Activated CD4-positive, CD25-positive, alpha-beta regulatory T cell treated with anti-CD3 and anti-CD28 coated beads, Interleukin-2, amount 50 U/mL, for 16 hours (primary cell): ENCODE measurements around the gene GRAMD1A.

ENCODE experiments used
- DNase-seq: peaks from one replicate; pipeline ENCODE4 v3.0.0-alpha.2; 2020; ENCODE audit warnings: low read depth, low spot score

Gene GRAMD1A

DNA sequence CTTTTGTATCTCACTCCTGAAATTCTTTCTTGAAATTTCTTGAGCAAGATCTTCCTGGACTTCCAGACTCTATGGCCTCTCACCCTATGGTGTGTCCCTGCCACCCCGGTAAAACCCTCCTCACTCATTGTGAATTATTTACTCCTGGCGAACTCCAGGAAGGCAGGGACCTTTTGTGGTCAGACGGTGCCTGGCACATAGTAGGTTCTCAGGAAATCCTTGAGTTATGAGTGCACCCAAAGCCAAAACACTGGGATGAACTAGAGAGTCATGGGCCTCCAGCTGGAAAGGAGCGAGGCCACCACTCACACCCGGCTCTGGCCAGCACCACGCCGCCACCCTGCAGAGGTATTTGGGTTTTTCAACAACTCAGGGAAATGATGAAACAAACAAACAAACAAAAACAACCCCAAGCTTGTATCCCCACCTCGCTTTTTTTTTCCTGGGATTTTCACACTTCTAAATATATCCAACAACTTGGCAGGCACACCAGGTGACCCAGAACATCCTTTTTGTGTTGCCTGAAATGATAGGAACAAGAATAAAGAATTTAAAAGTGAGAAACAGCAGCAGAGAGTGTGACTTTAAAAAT is 52.6 kb downstream of the GRAMD1A start:
- DNase-seq, result no peak

DNA sequence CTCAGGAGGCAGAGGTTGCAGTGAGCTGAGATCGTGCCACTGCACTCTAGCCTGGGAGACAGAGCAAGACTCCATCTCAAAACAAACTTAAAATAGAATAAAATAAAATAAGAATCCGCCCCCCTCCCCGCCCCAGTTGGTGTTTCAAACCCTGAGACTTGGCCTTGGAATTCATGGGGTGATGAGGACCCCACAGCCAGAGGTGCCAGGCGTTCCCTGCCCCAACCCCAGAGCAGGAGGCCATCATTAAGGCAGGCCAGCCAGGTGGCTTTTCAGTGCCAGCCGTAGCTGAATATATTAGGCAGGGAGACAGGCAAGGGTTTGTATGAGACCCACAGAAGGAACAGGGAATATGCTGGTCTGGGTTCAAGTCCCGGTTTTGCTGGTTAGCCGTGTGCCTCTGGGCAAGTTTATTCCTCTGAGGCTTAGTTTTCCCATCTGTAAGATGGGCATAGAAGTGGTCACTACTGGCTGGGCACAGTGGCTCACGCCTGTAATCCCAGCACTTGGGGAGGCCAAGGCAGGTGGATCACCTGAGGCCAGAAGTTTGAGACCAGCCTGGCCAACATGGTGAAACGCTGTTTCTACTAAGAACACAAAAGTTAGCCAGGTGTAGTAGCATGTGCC is 53.7 kb downstream of the GRAMD1A start:
- no peak for DNase-seq

DNA sequence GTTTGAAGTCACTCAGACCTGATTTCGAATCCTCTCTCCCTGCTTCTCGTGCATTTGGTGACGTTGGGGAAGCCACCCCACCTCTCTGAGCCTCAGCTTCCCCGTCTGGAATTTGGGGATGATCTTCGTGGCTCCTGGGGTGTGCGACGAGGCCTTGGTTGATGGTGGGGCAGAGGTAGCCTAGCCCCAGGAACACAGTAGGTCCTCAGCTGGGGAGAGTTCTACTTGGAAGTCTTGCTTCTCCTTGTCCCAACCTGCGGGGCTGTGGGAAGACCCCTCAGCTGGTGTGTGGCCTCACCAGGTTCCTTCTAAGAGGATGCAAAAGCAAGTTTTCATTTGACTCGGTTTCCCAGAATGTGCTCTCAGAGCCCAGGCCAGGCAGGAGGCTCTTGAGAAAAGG is 54.5 kb downstream of the GRAMD1A start:
- no peak for DNase-seq

DNA sequence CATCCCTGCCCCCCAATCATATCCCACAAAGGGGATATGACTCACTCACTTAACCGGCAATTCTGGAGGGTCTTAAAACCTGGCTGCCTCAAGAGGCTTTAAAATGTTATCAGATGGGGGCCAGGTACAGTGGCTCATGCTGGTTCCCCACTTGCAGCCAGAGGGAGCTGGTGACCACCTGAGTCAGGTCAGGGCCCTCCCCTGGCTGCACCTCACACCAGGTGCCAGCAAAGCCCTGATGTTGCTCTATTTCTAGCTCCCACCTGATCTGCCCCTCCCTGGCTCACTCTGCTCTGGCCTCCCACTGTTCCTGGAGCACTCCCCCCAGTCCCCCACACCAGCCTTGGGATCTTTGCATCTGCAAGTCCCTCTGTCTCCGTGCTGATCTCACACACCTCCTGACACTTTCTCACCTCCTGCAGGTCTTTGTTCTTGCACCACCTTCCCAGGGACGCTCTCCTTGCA is 55.6 kb downstream of the GRAMD1A start:
- DNase-seq, result no peak

DNA sequence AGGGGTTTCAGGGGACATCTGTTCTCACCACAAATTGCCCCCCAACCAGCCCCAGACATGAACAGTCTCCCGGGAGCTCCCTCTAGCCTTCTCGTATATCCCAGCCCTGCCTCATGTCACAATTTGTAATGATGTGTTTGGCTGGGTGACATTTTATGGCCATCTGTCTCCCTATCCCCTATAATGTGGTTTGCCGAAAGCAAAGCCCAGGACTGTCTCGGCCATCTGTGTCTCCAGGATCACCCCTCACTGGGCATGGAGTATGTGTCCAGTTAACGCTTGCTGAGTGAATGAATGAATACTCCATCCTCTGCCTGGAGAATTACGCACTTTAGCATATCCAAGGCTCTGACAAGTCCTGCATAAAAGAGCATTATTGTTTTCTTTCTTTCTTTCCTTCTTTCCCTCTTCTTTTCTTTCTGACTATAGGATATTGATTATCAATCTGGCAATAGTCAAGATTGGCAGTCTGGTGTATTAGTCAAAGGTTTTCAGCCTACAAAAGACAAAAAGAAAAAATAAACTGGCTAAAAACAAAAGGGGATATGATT is 56.5 kb downstream of the GRAMD1A start:
- DNase-seq, result no peak

DNA sequence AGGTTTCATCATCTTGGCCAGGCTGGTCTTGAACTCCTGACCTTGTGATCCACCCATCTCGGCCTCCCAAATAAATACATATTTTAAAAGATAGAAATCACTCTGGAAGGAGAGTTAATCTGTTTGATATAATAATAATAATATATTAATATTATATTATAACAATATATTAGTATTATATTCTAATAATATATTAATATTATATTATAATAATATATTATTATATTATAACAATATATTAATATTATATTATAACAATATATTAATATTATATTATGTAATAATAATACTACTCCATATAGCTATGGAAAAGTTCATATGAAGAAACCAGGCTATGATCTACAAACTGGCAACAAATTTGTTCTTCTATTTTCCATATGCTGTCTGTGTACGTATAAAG is 58.2 kb downstream of the GRAMD1A start:
- DNase-seq, result no peak

DNA sequence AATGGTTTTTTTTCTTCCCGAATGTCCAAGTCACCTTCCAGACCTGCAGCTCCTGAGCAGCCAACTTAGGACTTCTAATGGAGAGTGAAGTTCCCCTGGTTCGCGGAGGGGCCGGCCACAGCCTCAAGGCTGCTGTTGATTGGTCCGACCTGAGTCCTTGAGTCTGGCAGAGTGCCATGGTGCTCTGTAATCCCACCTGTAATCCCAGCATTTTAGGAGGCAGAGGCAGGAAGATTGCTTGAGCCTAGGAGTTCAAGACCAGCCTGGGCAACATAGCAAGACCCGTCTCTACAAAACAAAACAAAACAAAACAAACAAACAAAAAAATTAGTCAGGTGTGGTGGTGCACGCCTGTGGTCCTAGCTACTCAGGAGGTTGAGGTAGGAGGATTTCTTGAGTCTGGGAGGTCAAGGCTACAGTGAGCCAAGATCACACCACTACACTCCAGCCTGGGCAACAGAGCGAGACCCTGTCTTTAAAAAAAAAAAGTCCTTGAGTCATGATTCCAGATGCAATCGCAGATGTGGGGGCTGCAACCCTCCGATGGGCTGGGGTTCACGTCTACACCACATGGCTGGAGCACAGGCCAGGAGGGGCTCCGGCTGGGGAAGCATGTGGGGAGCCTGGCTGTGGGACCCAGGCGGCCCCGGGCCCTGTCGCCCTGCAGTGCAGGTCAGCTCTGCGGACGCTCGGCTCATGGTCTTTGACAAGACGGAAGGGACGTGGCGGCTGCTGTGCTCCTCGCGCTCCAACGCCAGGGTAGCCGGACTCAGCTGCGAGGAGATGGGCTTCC is 59.1 kb downstream of the GRAMD1A start:
- no peak for DNase-seq

DNA sequence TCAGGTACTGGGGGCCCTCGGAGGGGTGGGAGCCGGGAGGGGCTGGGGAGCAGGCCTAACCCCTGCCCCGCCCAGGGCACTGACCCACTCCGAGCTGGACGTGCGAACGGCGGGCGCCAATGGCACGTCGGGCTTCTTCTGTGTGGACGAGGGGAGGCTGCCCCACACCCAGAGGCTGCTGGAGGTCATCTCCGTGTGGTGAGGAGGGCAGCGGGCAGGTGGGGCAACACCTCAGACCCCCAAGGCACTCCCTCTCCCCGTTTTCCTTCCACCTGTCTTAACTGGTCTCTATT is 59.6 kb downstream of the GRAMD1A start:
- DNase-seq, result no peak

DNA sequence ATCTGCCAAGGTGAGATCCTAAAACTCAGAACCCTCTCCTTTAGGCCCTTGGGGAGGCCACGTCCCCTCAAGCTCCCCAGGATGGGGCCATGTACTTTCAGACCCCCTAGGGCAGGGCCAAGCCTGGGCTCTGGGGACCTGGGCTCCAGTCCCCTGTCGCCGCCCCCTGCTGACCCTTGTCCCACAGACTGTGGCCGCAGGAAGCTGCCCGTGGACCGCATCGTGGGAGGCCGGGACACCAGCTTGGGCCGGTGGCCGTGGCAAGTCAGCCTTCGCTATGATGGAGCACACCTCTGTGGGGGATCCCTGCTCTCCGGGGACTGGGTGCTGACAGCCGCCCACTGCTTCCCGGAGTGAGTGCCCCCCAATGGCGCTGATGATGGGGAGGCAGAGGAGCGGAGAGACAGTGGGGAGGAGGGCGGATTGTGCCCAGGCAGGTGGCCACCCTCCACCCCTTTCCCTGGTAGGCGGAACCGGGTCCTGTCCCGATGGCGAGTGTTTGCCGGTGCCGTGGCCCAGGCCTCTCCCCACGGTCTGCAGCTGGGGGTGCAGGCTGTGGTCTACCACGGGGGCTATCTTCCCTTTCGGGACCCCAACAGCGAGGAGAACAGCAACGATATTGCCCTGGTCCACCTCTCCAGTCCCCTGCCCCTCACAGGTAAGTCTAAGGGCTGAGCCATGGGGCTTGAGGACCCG is 60.2 kb downstream of the GRAMD1A start:
- no peak for DNase-seq

DNA sequence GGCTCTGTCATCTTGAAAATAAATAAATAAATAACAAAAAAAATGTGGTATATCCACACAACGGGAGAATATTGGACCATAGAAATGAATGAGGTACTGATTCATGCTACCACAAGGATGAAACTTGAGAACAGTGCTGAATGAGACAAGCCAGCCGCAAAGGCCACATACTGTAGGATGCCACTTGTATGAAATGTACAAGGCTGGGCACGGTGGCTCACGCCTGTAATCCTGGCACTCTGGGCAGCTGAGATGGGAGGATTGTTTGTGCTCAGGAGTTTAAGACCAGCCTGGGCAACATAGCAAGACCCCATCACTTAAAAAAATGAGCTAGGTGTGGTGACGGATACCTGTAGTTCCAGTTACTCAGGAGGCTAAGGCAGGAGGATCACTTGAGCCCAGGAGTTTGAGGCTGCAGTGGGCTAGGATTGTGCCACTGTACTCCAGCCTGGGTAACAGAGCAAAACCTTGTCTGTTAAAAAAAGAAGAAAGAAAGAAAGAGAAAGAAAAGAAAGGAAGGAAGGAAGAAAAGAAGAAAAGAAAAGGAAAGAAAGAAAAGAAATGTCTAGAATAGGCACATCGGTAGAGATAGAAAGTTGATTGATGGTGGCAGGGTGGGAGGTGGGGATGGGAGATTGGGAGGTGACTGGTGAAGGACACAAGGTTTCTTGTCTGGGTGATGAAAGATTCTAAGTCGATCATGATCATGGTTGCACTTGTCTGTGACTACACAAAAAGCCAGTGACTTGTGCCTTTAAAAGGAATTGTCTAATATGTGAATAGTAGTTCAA is 61.7 kb downstream of the GRAMD1A start:
- DNase-seq, result no peak

DNA sequence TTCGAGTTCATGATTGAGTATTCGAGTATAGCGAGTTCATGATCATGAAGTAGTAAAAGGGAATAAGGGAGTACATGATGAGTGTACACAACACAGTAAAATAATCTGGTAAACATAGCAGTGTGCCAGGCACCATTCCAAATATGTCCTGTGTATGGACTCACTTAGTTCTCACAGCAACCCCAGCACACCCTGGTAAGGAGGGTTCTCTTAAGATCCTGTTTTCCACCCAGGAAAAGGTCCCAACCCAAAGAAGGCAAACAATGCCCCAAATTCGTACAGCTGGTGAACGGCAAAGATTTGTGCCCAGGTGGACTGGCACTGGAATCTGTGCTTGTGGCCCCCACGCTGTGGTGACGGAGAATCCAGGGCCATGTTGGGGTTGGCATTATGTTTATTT is 62.8 kb downstream of the GRAMD1A start:
- no peak for DNase-seq

DNA sequence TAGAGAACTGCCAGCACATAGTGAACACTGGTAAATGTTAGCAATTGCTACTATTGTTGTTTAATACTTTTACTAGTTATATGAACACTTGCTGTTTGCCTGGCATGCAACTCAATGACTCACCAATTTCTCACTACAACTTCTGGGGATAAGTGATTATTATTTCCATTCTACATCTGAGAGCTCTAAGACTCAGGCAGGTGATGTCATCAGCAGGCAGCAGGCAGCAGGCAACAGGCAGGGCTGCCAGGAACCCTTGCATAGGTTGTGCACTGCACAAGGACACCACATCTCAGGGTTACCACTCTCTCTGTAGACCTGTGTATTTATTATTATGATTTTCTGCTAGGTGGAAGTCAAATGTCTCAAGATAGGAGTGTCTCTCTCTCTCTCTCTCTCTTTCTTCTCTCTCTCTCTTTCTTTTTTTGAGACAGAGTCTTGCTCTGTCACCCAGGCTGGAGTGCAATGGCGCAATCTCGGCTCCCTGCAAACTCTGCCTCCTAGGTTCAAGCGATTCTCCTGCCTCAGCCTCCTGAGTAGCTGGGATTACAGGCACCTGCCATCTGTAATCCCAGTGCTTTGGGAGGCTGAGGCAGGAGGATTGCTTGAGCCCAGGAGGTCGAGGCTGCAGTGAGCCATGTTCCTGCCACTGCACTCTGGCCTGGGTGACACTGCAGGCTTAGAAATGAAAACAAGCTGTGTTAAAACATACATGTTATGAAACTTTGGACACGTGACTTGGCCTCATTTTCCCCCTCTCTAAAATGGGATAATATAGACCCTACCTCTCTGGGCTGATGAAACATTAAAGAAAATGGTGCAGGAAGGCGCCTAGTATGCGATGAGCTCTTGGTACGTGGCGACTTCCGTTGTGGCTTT is 64.1 kb downstream of the GRAMD1A start:
- DNase-seq, result no peak

DNA sequence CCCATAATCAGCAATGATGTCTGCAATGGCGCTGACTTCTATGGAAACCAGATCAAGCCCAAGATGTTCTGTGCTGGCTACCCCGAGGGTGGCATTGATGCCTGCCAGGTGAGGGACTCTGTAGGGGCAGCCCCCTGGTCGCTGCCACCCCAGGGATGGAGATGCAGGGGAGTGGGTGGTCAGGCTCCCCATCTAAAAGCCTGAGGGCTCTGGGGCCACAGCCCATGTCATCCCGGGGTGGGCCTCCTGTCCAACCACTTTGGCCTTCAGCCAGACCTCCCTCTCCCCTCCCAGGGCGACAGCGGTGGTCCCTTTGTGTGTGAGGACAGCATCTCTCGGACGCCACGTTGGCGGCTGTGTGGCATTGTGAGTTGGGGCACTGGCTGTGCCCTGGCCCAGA is 65.5 kb downstream of the GRAMD1A start:
- no peak for DNase-seq

DNA sequence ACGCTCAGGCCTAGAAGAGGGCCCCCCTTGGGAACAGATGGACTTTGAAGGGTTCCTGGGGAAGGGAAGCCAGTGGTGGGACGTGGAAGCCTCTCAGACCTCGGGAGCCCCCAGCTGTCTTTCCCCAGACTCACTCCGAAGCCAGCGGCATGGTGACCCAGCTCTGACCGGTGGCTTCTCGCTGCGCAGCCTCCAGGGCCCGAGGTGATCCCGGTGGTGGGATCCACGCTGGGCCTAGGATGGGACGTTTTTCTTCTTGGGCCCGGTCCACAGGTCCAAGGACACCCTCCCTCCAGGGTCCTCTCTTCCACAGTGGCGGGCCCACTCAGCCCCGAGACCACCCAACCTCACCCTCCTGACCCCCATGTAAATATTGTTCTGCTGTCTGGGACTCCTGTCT is 66.0 kb downstream of the GRAMD1A start:
- DNase-seq, result no peak

DNA sequence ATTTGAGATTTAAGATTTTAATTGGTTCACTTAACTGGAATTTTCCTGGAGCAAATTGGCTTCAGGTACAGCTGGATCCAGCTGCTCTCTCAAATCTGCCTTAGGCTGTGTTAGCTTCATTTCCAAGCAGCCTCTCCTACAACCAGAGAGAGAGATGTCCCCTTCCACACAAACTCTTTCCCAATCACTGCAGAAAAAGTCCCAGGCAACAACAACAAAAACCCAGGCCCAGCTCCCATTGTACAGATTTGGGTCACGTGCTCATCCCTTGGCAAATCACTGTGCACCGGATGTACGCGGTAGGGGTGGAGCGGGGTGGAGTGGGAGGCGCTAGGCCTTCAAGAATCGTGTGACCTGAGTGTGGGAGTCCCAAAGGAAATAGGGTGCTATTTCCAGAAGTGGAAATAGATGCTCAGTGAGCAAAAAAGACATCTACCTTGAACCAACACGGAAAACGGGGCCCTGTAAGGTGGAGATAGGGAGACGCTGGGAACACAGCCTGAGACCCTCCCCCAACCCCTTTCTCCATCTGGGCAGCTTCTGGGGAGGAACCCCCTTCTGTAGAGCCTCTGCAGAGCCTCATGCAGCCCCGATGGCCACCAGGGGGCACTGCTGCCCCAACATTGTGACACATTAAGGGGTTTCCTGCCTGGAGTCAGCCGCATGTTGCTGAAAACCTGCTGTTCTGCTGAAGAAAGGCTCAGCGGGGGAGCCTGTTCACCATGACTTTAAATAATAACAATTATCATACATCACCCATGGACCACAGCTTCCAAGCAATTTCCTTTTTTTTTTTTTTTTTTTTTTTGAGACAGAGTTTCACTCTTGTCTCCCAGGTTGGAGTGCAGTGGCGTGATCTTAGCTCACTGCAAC is 66.8 kb downstream of the GRAMD1A start:
- DNase-seq, result peak; percentile 77

DNA sequence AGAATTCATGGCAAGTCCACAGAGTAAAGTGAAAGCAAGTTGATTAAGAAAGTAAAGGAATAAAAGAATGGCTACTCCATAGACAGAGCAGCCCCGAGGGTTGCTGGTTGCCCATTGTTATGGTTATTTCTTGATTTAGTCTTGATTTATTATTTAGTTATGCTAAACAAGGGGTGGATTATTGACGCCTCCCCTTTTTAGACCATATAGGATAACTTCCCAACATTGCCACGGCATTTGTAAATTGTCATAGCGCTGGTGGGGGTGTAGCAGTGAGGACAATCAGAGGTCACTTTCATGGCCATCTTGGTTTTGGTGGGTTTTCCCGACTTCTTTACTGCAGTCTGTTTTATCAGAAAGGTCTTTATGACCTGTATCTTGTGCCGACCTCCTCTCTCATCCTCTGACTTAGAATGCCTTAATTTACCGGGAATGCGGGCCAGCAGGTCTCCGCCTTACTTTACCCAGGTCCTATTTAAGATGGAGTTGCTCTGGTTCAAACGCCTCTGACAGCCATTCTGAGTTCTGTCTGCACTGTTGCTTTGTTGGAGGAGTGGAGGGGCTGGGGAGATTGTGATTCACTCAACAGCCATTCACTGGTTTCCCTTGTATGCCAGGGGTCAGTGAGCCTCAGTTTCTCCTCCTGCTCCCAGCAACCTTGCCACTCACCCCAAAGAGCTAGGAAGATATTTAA is 69.0 kb downstream of the GRAMD1A start:
- no peak for DNase-seq

DNA sequence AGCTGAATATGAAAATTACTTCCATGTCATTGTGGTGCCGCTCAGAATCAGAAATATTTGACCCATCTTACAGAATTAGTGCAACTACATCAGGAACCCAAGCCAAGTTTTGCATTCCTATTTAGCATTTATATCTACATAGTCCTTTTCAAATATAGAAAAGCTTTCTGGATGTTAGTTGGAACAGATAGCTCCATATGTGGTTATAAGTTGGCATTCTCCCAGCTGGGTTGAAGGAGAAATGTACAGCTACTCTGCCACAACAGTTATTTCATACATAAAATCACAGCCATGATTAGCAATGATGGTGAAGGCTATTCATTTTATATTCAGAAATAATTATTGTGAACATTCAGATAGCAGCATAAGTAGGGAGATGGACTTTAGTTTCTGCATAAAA is 69.6 kb downstream of the GRAMD1A start:
- DNase-seq, result no peak

DNA sequence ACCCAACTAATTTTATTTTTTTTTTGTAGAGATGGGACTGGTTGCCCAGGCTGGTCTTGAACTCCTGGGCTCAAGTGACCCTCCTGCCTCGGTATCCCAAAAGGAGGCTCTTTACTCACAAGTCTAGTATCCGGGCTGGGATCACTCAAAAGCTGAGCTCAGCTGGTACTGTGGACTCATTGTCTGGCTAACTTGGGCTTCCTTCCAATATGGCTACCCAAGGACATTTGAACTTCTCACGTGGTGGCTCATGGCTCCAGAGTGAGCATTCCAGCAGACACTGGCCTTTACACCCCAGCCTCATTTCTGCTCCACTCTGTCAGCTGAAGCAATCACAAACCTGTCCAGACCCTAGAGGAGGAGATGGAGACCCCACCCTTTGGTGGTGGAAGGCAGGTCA is 70.3 kb downstream of the GRAMD1A start:
- no peak for DNase-seq

DNA sequence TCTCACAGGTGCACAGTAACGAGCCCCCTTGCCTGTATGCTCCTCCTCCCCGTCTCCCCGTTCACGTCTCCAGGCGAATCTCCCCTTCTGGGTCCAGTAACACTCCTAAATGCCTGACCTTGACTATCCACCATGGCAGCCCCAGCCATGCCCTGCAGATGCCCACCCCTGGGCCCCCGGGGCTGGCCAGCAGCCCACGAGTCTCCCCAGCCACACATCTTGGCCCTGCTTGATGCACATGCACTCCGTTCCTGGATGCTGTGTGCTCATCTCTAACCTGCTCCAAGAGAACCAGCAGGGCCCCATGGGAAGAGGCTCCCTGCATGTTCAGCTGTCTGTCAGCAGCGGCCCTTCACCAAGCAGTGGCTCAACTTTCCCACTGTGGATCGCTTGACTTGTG is 73.4 kb downstream of the GRAMD1A start:
- DNase-seq, result no peak
